H1 (cell line): Measurements from ENCODE around the gene TMEM232.

ENCODE experiments used
- ATF3 ChIP-seq: IDR thresholded peaks from 2 replicates; pipeline ENCODE4 v1.6.1; 2011; ENCODE audit warnings: low read depth, mild to moderate bottlenecking, low read length; ENCODE audit not compliant: insufficient read depth
- CHD1 ChIP-seq: IDR thresholded peaks from 2 replicates; pipeline ENCODE4 v1.6.1; 2012; ENCODE audit warnings: low read depth, low read length, improper control_type of control experiment
- CTCF ChIP-seq, 3 experiments: IDR thresholded peaks; 1 replicate in 2 of 3; 2 replicates in 1 of 3; pipeline versions ENCODE4 v1.5.1 to v1.6.1; 2011; ENCODE audit warnings: low read length in 3 of 3, mild to moderate bottlenecking in 3 of 3, inconsistent platforms in 2 of 3, low read depth in 1 of 3, moderate library complexity in 1 of 3; ENCODE audit not compliant: insufficient read depth in 1 of 3; ENCODE audit errors: control extremely low read depth in 1 of 3
- GABPA ChIP-seq: IDR thresholded peaks from 2 replicates; pipeline ENCODE4 v1.6.1; 2011; ENCODE audit warnings: mild to moderate bottlenecking, low read length, moderate library complexity, borderline replicate concordance; ENCODE audit not compliant: insufficient read depth
- HDAC6 ChIP-seq: IDR thresholded peaks from one replicate; pipeline ENCODE4 v1.7.1; 2012; ENCODE audit warnings: low read depth, mild to moderate bottlenecking, inconsistent platforms, low read length, moderate library complexity
- JUND ChIP-seq: IDR thresholded peaks from 2 replicates; pipeline ENCODE4 v1.6.1; 2011; ENCODE audit warnings: mild to moderate bottlenecking, improper control_type of control experiment, low read length
- POLR2A ChIP-seq, 2 experiments: IDR thresholded peaks; 1 replicate in 1 of 2; 2 replicates in 1 of 2; pipeline ENCODE4 v1.6.1; 2011; ENCODE audit warnings: low read depth in 2 of 2, low read length in 2 of 2, mild to moderate bottlenecking in 2 of 2; ENCODE audit errors: control extremely low read depth in 1 of 2
- POLR2AphosphoS5 ChIP-seq: IDR thresholded peaks from 2 replicates; pipeline ENCODE4 v1.6.1; 2011; ENCODE audit warnings: low read depth, low read length
- RAD21 ChIP-seq, 2 experiments: IDR thresholded peaks in 1 of 2; conservative IDR thresholded peaks in 1 of 2; 2 replicates each; pipeline ENCODE4 v1.6.1; 2011; ENCODE audit warnings: low read depth in 2 of 2, low read length in 2 of 2, improper control_type of control experiment in 1 of 2, inconsistent platforms in 1 of 2, mild to moderate bottlenecking in 1 of 2, moderate library complexity in 1 of 2
- RFX5 ChIP-seq: IDR thresholded peaks from 2 replicates; pipeline ENCODE4 v1.6.1; 2011; ENCODE audit warnings: low read depth, low read length, improper control_type of control experiment, borderline replicate concordance
- SP1 ChIP-seq: IDR thresholded peaks from 2 replicates; pipeline ENCODE4 v1.6.1; 2011; ENCODE audit warnings: low read depth, low read length
- USF2 ChIP-seq: IDR thresholded peaks from 2 replicates; pipeline ENCODE4 v1.6.1; 2011; ENCODE audit warnings: low read length, improper control_type of control experiment
- YY1 ChIP-seq: IDR thresholded peaks from 2 replicates; pipeline ENCODE4 v1.6.1; 2011; ENCODE audit warnings: low read depth, mild to moderate bottlenecking, low read length

- TF ChIP-seq SP1 = no peak
- TF ChIP-seq CHD1 = no peak
- no peak for TF ChIP-seq HDAC6
- no peak for TF ChIP-seq CTCF (IDR thresholded peaks at IDR 0.05; ENCODE audit: control extremely low read depth in 1 of 3, insufficient read depth in 1 of 3, low read depth in 1 of 3, low read length in 3 of 3)
- no peak for TF ChIP-seq JUND
- no peak for TF ChIP-seq YY1
- no peak for TF ChIP-seq POLR2A (IDR thresholded peaks at IDR 0.05; ENCODE audit: control extremely low read depth in 1 of 2, low read depth in 2 of 2, low read length in 2 of 2)
- no peak for TF ChIP-seq RAD21 (IDR thresholded peaks at IDR 0.05 in 1 of 2, conservative IDR thresholded peaks at IDR 0.05 in 1 of 2; ENCODE audit: low read depth in 2 of 2, low read length in 2 of 2)
- no peak for TF ChIP-seq USF2
- TF ChIP-seq RFX5 = no peak
- no peak for TF ChIP-seq ATF3
- no peak for TF ChIP-seq GABPA
- TF ChIP-seq POLR2AphosphoS5 = no peak
Measured at GRCh38 chr5:110760158-110760557, 33.7 kb upstream of the TMEM232 start.
